Lung (tissue), 12 donors: Measurements from ENCODE around the gene MAGI2. TPM values are rescaled to one million over a fixed set of nuclear protein-coding genes. Genes with fewer than 3 reads are reported as not detected.

Experiments
- ATAC-seq: fragments of 200-7000 bp; cut with Tn5 transposase; one replicate; pipeline ENCODE4 v1.9.1; 2020; ENCODE audit warnings: moderate number of reproducible peaks; ENCODE audit not compliant: insufficient read depth, low FRiP score
- DNase-seq, 3 donors: peaks; one replicate each; pipeline ENCODE4 v3.0.0-alpha.2; 2013 to 2017
- H3K27ac ChIP-seq, 2 donors: one replicate each; pipeline ENCODE4 v1.5.1; 2013; ENCODE audit warnings: mild to moderate bottlenecking in 2 of 2, moderate library complexity in 2 of 2, control low read depth in 1 of 2, inconsistent platforms in 1 of 2, low read depth in 1 of 2, low read length in 1 of 2
- H3K27me3 ChIP-seq, 3 donors: one replicate each; pipeline ENCODE4 v1.5.1; 2013; ENCODE audit warnings: low read length in 2 of 3; ENCODE audit not compliant: control insufficient read depth in 3 of 3, insufficient read depth in 3 of 3
- H3K36me3 ChIP-seq, 4 donors: one replicate each; pipeline ENCODE4 v1.5.1; 2013; ENCODE audit warnings: low read length in 4 of 4, mild to moderate bottlenecking in 1 of 4, moderate library complexity in 1 of 4; ENCODE audit not compliant: control insufficient read depth in 4 of 4, insufficient read depth in 4 of 4
- H3K4me1 ChIP-seq, 5 donors: one replicate each; pipeline ENCODE4 v1.5.1; 2013; ENCODE audit warnings: low read length in 5 of 5, mild to moderate bottlenecking in 2 of 5, moderate library complexity in 1 of 5; ENCODE audit not compliant: control insufficient read depth in 5 of 5, insufficient read depth in 5 of 5
- H3K4me3 ChIP-seq: one replicate; pipeline ENCODE4 v1.5.1; 2013; ENCODE audit warnings: mild to moderate bottlenecking, control low read depth, moderate library complexity
- H3K9ac ChIP-seq, 2 donors: one replicate each; pipeline ENCODE4 v1.5.1; 2013; ENCODE audit warnings: low read length in 2 of 2, control low read depth in 1 of 2; ENCODE audit not compliant: insufficient read depth in 1 of 2
- H3K9me3 ChIP-seq, 4 donors: one replicate each; pipeline ENCODE4 v1.5.1; 2013; ENCODE audit warnings: low read length in 3 of 4, mild to moderate bottlenecking in 1 of 4, moderate library complexity in 1 of 4; ENCODE audit not compliant: control insufficient read depth in 4 of 4, insufficient read depth in 3 of 4
- WGBS, 2 donors: extraction: QIAGEN DNeasy Blood & Tissue Kit; methylation state at CpG; one replicate each; pipeline ENCODE4 v1.1.7; 2013; 5-methylcytosine and 5-hydroxymethylcytosine counted together
- polyA plus RNA-seq, 2 donors: library from polyadenylated mRNA; stranded (reverse); fragments of 200-250 nt; gene quantifications; one replicate each; pipeline ENCODE4 v1.2.1, GENCODE V29; 2013
- total RNA-seq, 2 donors: library from RNA; depleted of rRNA in 1 of 2; stranded (reverse); fragments of >200 nt in 1 of 2; gene quantifications; one replicate each; pipeline ENCODE4 v1.2.1, GENCODE V29; 2014 to 2021
- TF ChIP-seq, protein P1 (sequence below): IDR thresholded peaks from 2 replicates; pipeline ENCODE4 v1.5.1; 2012; ENCODE audit warnings: mild to moderate bottlenecking; ENCODE audit errors: control extremely low read depth, extremely low read depth
- donor health status: control.
- donor health status: control.
- donor health status: Bipolar disorder and iron deficiency.
- donor health status: healthy.
- donor health status: DM: yes; HTN: yes; CAD: no.

MAGI2 gene
- total and polyA plus RNA-seq, 4 donors = 0.94 to 18.0 (median 5.3) TPM

GRCh38 chr7:78399033-78399769 is 1054.3 kb downstream of the MAGI2 start:
- H3K4me3 ChIP-seq = no peak overlapping the region
- no peak for DNase-seq
- TF ChIP-seq, protein P1, sequence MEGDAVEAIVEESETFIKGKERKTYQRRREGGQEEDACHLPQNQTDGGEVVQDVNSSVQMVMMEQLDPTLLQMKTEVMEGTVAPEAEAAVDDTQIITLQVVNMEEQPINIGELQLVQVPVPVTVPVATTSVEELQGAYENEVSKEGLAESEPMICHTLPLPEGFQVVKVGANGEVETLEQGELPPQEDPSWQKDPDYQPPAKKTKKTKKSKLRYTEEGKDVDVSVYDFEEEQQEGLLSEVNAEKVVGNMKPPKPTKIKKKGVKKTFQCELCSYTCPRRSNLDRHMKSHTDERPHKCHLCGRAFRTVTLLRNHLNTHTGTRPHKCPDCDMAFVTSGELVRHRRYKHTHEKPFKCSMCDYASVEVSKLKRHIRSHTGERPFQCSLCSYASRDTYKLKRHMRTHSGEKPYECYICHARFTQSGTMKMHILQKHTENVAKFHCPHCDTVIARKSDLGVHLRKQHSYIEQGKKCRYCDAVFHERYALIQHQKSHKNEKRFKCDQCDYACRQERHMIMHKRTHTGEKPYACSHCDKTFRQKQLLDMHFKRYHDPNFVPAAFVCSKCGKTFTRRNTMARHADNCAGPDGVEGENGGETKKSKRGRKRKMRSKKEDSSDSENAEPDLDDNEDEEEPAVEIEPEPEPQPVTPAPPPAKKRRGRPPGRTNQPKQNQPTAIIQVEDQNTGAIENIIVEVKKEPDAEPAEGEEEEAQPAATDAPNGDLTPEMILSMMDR = no peak
- H3K36me3 ChIP-seq = no peaks in the 10 kb centered on the region
- no peak for ATAC-seq
- no peak overlapping the region for H3K9ac ChIP-seq
- H3K4me1 ChIP-seq = peaks cover 0 to 7% (median 0%) of the 10 kb centered on the region in 5 donors
- H3K9me3 ChIP-seq = peaks cover 0 to 2% (median 0%) of the 10 kb centered on the region in 4 donors
- WGBS, 2 donors = 76 to 82% methylated on average over 4 of the region's 4 CpGs
- no peaks in the 10 kb centered on the region for H3K27me3 ChIP-seq
- H3K27ac ChIP-seq = no peak overlapping the region

GRCh38 chr7:78398576-78398975 is 1054.9 kb downstream of the MAGI2 start:
- peaks cover 0 to 7% (median 0%) of the 10 kb centered on the region in 5 donors for H3K4me1 ChIP-seq
- no peak overlapping the region for H3K9ac ChIP-seq
- H3K27me3 ChIP-seq = no peaks in the 10 kb centered on the region
- ATAC-seq (no peak), DNase-seq (no peak)
- no peaks in the 10 kb centered on the region for H3K36me3 ChIP-seq
- H3K9me3 ChIP-seq = peaks cover 0 to 2% (median 0%) of the 10 kb centered on the region in 4 donors
- no peak overlapping the region for H3K4me3 ChIP-seq
- 67 to 72% methylated on average over 2 of the region's 2 CpGs for WGBS, 2 donors
- TF ChIP-seq, protein P1 = no peak
- no peak overlapping the region for H3K27ac ChIP-seq

DNA sequence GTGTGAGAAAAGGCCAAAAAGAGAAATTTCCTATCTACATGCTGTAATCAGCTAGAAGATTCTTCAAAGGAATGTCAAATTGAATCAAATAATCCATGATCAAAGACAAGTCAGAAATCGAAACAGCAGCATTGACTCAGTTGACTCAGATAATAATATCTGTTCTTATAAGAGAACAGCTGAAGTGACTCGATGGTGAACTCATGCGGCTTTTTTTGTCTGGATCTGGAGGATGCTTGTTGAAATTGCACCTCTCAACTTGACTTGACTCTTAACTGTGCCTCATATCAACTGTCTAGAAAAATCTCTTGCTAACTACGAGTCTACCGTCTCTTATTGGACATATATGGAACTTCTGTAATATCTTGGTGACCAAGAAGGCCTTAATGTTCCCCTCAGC is 1055.4 kb downstream of the MAGI2 start:
- no peak overlapping the region for H3K9ac ChIP-seq
- TF ChIP-seq, protein P1 = no peak
- H3K4me3 ChIP-seq = no peak overlapping the region
- H3K27ac ChIP-seq = no peak overlapping the region
- H3K9me3 ChIP-seq = peaks cover 0 to 2% (median 0%) of the 10 kb centered on the region in 4 donors
- DNase-seq = no peak
- no peak for ATAC-seq
- no peaks in the 10 kb centered on the region for H3K27me3 ChIP-seq
- WGBS, 2 donors = 90 to 94% methylated on average over 5 of the region's 5 CpGs
- no peaks in the 10 kb centered on the region for H3K36me3 ChIP-seq
- peaks cover 0 to 7% (median 0%) of the 10 kb centered on the region in 5 donors for H3K4me1 ChIP-seq
